H9 (cell line): ENCODE measurements around the gene CHCHD3. TPM values are rescaled to one million over a fixed set of nuclear protein-coding genes. Genes with fewer than 3 reads are reported as not detected.

Experiments used
- DNase-seq: peaks from one replicate; pipeline ENCODE4 v3.0.0-alpha.2; 2017
- H2AFZ ChIP-seq: one replicate; pipeline ENCODE4 v1.6.1; 2013; ENCODE audit warnings: mild to moderate bottlenecking, low read length, control low read depth, moderate library complexity
- H2AK5ac ChIP-seq: 2 replicates; pipeline ENCODE4 v1.6.1; 2013; ENCODE audit warnings: low read length, control low read depth, mixed read lengths; ENCODE audit not compliant: insufficient read length
- H2BK120ac ChIP-seq: one replicate; pipeline ENCODE4 v1.6.1; 2013; ENCODE audit warnings: low read depth, mild to moderate bottlenecking, low read length, control low read depth, inconsistent platforms; ENCODE audit not compliant: poor library complexity, severe bottlenecking
- H2BK12ac ChIP-seq: 2 replicates; pipeline ENCODE4 v1.6.1; 2013; ENCODE audit warnings: low read length, control low read depth, mixed read lengths, low read depth; ENCODE audit not compliant: insufficient read length
- H2BK15ac ChIP-seq: 2 replicates; pipeline ENCODE4 v1.6.1; 2013; ENCODE audit warnings: low read depth, low read length, control low read depth
- H2BK20ac ChIP-seq: one replicate; pipeline ENCODE4 v1.6.1; 2013; ENCODE audit warnings: low read depth, mild to moderate bottlenecking, low read length, control low read depth, inconsistent platforms; ENCODE audit not compliant: poor library complexity, severe bottlenecking
- H2BK5ac ChIP-seq: 2 replicates; pipeline ENCODE4 v1.6.1; 2013; ENCODE audit warnings: low read length, control low read depth, mixed read lengths; ENCODE audit not compliant: insufficient read length
- H3K14ac ChIP-seq: 2 replicates; pipeline ENCODE4 v1.6.1; 2013; ENCODE audit warnings: low read length, control low read depth; ENCODE audit not compliant: insufficient read depth
- H3K18ac ChIP-seq: 2 replicates; pipeline ENCODE4 v1.6.1; 2013; ENCODE audit warnings: low read depth, mild to moderate bottlenecking, mixed read lengths, low read length, control low read depth; ENCODE audit not compliant: insufficient read length
- H3K23ac ChIP-seq: 2 replicates; pipeline ENCODE4 v1.6.1; 2013; ENCODE audit warnings: low read length, control low read depth, mixed read lengths, low read depth; ENCODE audit not compliant: insufficient read length
- H3K23me2 ChIP-seq: 2 replicates; pipeline ENCODE4 v1.6.1; 2013; ENCODE audit warnings: low read depth, mild to moderate bottlenecking, mixed read lengths, low read length, control low read depth; ENCODE audit not compliant: insufficient read length, poor library complexity, severe bottlenecking
- H3K27ac ChIP-seq: 2 replicates; pipeline ENCODE4 v1.5.1; 2013; ENCODE audit warnings: low read length, control low read depth, mixed read lengths, low read depth; ENCODE audit not compliant: insufficient read length
- H3K27me3 ChIP-seq: 2 replicates; pipeline ENCODE4 v1.6.1; 2013; ENCODE audit warnings: low read length, control low read depth, inconsistent platforms; ENCODE audit not compliant: insufficient read depth
- H3K4ac ChIP-seq: 2 replicates; pipeline ENCODE4 v1.6.1; 2013; ENCODE audit warnings: low read depth, mild to moderate bottlenecking, control low read depth, inconsistent platforms, low read length, moderate library complexity
- H3K4me1 ChIP-seq: 2 replicates; pipeline ENCODE4 v1.6.1; 2013; ENCODE audit warnings: low read length, control low read depth, inconsistent platforms; ENCODE audit not compliant: insufficient read depth
- H3K4me2 ChIP-seq: 2 replicates; pipeline ENCODE4 v1.6.1; 2013; ENCODE audit warnings: low read length, control low read depth, mixed read lengths; ENCODE audit not compliant: insufficient read length, insufficient read depth
- H3K56ac ChIP-seq: 2 replicates; pipeline ENCODE4 v1.6.1; 2013; ENCODE audit warnings: low read depth, mild to moderate bottlenecking, mixed read lengths, low read length, control low read depth; ENCODE audit not compliant: insufficient read length
- H3K79me1 ChIP-seq: 2 replicates; pipeline ENCODE4 v1.6.1; 2013; ENCODE audit warnings: low read depth, mild to moderate bottlenecking, moderate library complexity, low read length, control low read depth, inconsistent platforms; ENCODE audit not compliant: insufficient read depth, poor library complexity, severe bottlenecking
- H3K79me2 ChIP-seq: 2 replicates; pipeline ENCODE4 v1.6.1; 2013; ENCODE audit warnings: low read length, control low read depth, inconsistent platforms; ENCODE audit not compliant: insufficient read depth
- H3K9ac ChIP-seq: 2 replicates; pipeline ENCODE4 v1.6.1; 2013; ENCODE audit warnings: low read length, control low read depth, mixed read lengths; ENCODE audit not compliant: insufficient read length; ENCODE audit errors: extremely low read depth
- H3K9me3 ChIP-seq: one replicate; pipeline ENCODE4 v1.6.1; 2013; ENCODE audit warnings: low read depth, low read length, inconsistent platforms; ENCODE audit not compliant: control insufficient read depth
- H3T11ph ChIP-seq: one replicate; pipeline ENCODE4 v1.6.1; 2013; ENCODE audit warnings: mild to moderate bottlenecking, low read length, control low read depth, inconsistent platforms
- H4K20me1 ChIP-seq: one replicate; pipeline ENCODE4 v1.6.1; 2013; ENCODE audit not compliant: control insufficient read depth, insufficient read length, insufficient read depth
- H4K5ac ChIP-seq: 2 replicates; pipeline ENCODE4 v1.6.1; 2013; ENCODE audit warnings: low read depth, mild to moderate bottlenecking, mixed read lengths, low read length, control low read depth; ENCODE audit not compliant: insufficient read length
- H4K8ac ChIP-seq: replicated peaks from 2 replicates; pipeline ENCODE4 v1.6.1; 2013; ENCODE audit warnings: low read length, control low read depth, mixed read lengths, low read depth; ENCODE audit not compliant: insufficient read length
- H4K91ac ChIP-seq: 2 replicates; pipeline ENCODE4 v1.6.1; 2013; ENCODE audit warnings: low read depth, mild to moderate bottlenecking, moderate library complexity, mixed read lengths, low read length, control low read depth; ENCODE audit not compliant: insufficient read length
- H3K27ac Mint-ChIP-seq, 3 experiments: 2 replicates in 2 of 3; 3 replicates in 1 of 3; pipeline ENCODE4 v1.8.0; 2020 to 2021; ENCODE audit warnings: mixed read lengths in 3 of 3, mild to moderate bottlenecking in 1 of 3, moderate library complexity in 1 of 3
- H3K27me3 Mint-ChIP-seq: 2 replicates; pipeline ENCODE4 v1.8.0; 2021; ENCODE audit warnings: low read depth, mild to moderate bottlenecking, moderate library complexity, mixed read lengths
- H3K36me3 Mint-ChIP-seq, 3 experiments: 2 replicates in 2 of 3; 3 replicates in 1 of 3; pipeline ENCODE4 v1.8.0; 2020 to 2021; ENCODE audit warnings: low read depth in 3 of 3, mixed read lengths in 3 of 3; ENCODE audit not compliant: insufficient read depth in 1 of 3
- H3K4me1 Mint-ChIP-seq, 2 experiments: 2 replicates each; pipeline ENCODE4 v1.8.0; 2020; ENCODE audit warnings: mixed read lengths in 2 of 2
- H3K4me3 Mint-ChIP-seq, 2 experiments: 2 replicates in 1 of 2; 3 replicates in 1 of 2; pipeline ENCODE4 v1.8.0; 2020 to 2021; ENCODE audit warnings: mild to moderate bottlenecking in 2 of 2, mixed read lengths in 2 of 2, moderate library complexity in 1 of 2
- H3K9me3 Mint-ChIP-seq, 2 experiments: 2 replicates in 1 of 2; 3 replicates in 1 of 2; pipeline ENCODE4 v1.8.0; 2020; ENCODE audit warnings: mild to moderate bottlenecking in 2 of 2, mixed read lengths in 2 of 2, moderate library complexity in 1 of 2
- CTCF ChIP-seq: fragments of 200-600 bp; sonication (generic); conservative IDR thresholded peaks from 3 replicates; pipeline ENCODE4 v1.8.0; 2021; ENCODE audit warnings: antibody characterized with exemption, mild to moderate bottlenecking
- WGBS: extraction: QIAGEN DNeasy Blood & Tissue Kit; methylation state at CpG from one replicate; pipeline ENCODE4 v1.1.7; 2013; ENCODE audit warnings: missing lambda C conversion rate, low lambda C conversion rate, mixed read lengths; ENCODE audit not compliant: insufficient read length; ENCODE audit errors: extremely low coverage; 5-methylcytosine and 5-hydroxymethylcytosine counted together
- total RNA-seq: library from RNA; stranded (reverse); gene quantifications from 2 replicates; pipeline ENCODE4 v1.2.1, GENCODE V29; 2021

Gene CHCHD3
- total RNA-seq, 1 experiment from 2014 or later = 104 TPM

- Histone ChIP-seq H3K9ac (peak overlapping the region; percentile 62), H2BK15ac (no peak overlapping the region), H2AFZ (no peak overlapping the region), H4K20me1 (no peaks in the 10 kb centered on the region), H3K9me3 (no peaks in the 10 kb centered on the region), H2BK120ac (no peak overlapping the region), H3K4me2 (peak overlapping the region; percentile 73), H3K4me1 (peaks cover 5% of the 10 kb centered on the region; the same call in 1 of the 2 replicates), H4K5ac (no peak overlapping the region), H2AK5ac (no peak overlapping the region), H3K27me3 (no peaks in the 10 kb centered on the region), H3K79me1 (peaks cover 8% of the 10 kb centered on the region), H3T11ph (no peak overlapping the region), H3K4ac (no peak overlapping the region), H3K18ac (no peak overlapping the region), H3K23ac (no peak overlapping the region), H3K27ac (peak overlapping the region; percentile 58), H2BK5ac (no peak overlapping the region), H3K14ac (no peak overlapping the region), H3K79me2 (peaks cover 43% of the 10 kb centered on the region; the same call in 1 of the 2 replicates), H2BK20ac (no peak overlapping the region), H3K23me2 (peaks cover 7% of the 10 kb centered on the region), H2BK12ac (no peak overlapping the region), H4K8ac (no peak overlapping the region), H3K56ac (no peak overlapping the region), H4K91ac (no peak overlapping the region)
- Mint-ChIP-seq H3K4me1 (peaks cover 38 to 42% of the 10 kb centered on the region in 2 experiments), H3K27ac (peak overlapping the region; percentile 25 to 84 (median 46); a peak in 5 of 7 replicates), H3K4me3 (peak overlapping the region; percentile 40 to 78), H3K9me3 (no peaks in the 10 kb centered on the region), H3K36me3 (peaks cover 0 to 11% (median 7%) of the 10 kb centered on the region in 3 experiments; a peak in 5 of 7 replicates), H3K27me3 (no peaks in the 10 kb centered on the region)
- TF ChIP-seq CTCF = no peak
- WGBS = no CpG with 5 or more reads among the region's 5 CpGs
- DNase-seq = no peak
Measured at GRCh38 chr7:133079296-133079695, 2.6 kb downstream of the CHCHD3 start.
